RWPE1 (cell line): ENCODE data around the gene XPR1.
"Not testable (repeated sequence)": the region's sequence is repeated elsewhere in the genome, so short reads cannot be mapped to it uniquely, and the experiment has no call there.

Source experiments
- CTCF ChIA-PET: fragments of 350-600 bp; sonication (Branson Sonifier 250); formaldehyde crosslinking; extraction: SDS; loops from one replicate; lab custom pipeline; 2021; lab: Yijun Ruan, JAX
- POLR2A ChIA-PET: fragments of 400-600 bp; formaldehyde crosslinking; extraction: SDS; loops from one replicate; lab custom pipeline; 2020; ENCODE audit warnings: antibody characterized with exemption; ENCODE audit not compliant: low non-redundant PET; lab: Yijun Ruan, JAX
- DNase-seq: peaks from one replicate; pipeline ENCODE4 v3.0.0; 2012; ENCODE audit warnings: low spot score
- H3K27ac ChIP-seq: fragments of 450-650 bp; 2 replicates; pipeline ENCODE4 v1.5.1; 2017
- CTCF ChIP-seq: fragments of 450-650 bp; conservative IDR thresholded peaks from 2 replicates; pipeline ENCODE4 v1.5.1; 2017; ENCODE audit warnings: low read depth, mild to moderate bottlenecking

XPR1 gene

GRCh38 chr1:180724055-180724454 lies 92.2 kb downstream of the XPR1 start:
- TF ChIP-seq CTCF: no peak
- POLR2A ChIA-PET: no interaction called here
- DNase-seq: no peak

GRCh38 chr1:180726024-180726423 lies 94.2 kb downstream of the XPR1 start:
- DNase-seq, CTCF ChIA-PET, POLR2A ChIA-PET, H3K27ac ChIP-seq: not testable (repeated sequence)

More at GRCh38 chr1:180724055-180724454, 92.2 kb downstream of the XPR1 start:
- H3K27ac ChIP-seq: no peak overlapping the region
- CTCF ChIA-PET: no interaction called here

- CTCF ChIA-PET, DNase-seq, H3K27ac ChIP-seq, POLR2A ChIA-PET: not testable (repeated sequence)
These were observed 95.9 kb downstream of the XPR1 start for GRCh38 chr1:180727751-180728150.

- ChIA-PET POLR2A (no interaction called here), CTCF (interaction anchor here (0.6 kb wide), 1 partner anchor 132 kb away, joined by 6 read pairs; no protein-coding TSS in a partner anchor)
- H3K27ac ChIP-seq: no peak overlapping the region
- peak; percentile 8 for DNase-seq
- TF ChIP-seq CTCF: no peak
These were observed 96.8 kb downstream of the XPR1 start for GRCh38 chr1:180728472-180729106.

- DNase-seq: no peak
- TF ChIP-seq CTCF: no peak
- ChIA-PET POLR2A (no interaction called here), CTCF (interaction anchor here (0.6 kb wide), 1 partner anchor 348 kb away, joined by 4 read pairs; no protein-coding TSS in a partner anchor)
- H3K27ac ChIP-seq: no peak overlapping the region
These were observed 99.3 kb downstream of the XPR1 start for GRCh38 chr1:180731131-180731530.

GRCh38 chr1:180732866-180733265 lies 101.0 kb downstream of the XPR1 start:
- no peak for TF ChIP-seq CTCF
- POLR2A ChIA-PET: no interaction called here
- no peak for DNase-seq
- CTCF ChIA-PET: interaction anchor here (0.5 kb wide), 1 partner anchor 15 kb away, joined by 3 read pairs; no protein-coding TSS in a partner anchor
- no peak overlapping the region for H3K27ac ChIP-seq

- CTCF ChIA-PET: no interaction called here
- DNase-seq: no peak
These were observed 102.5 kb downstream of the XPR1 start for GRCh38 chr1:180734366-180734765.

More at GRCh38 chr1:180734366-180734765, 102.5 kb downstream of the XPR1 start:
- no peak overlapping the region for H3K27ac ChIP-seq
- TF ChIP-seq CTCF: no peak
- POLR2A ChIA-PET: no interaction called here
